HG02938 (cell line): ENCODE measurements around the gene FBL.
A peak's percentile ranks its signal among the peaks of the same experiment; 100 is the strongest.

Experiments
- ATAC-seq: cut with Tn5 transposase; IDR thresholded peaks from one replicate; pipeline ENCODE4 v1.9.1; 2021; ENCODE audit warnings: mild to moderate bottlenecking, moderate library complexity; ENCODE audit not compliant: unreplicated experiment

Gene FBL

GRCh38 chr19:39843919-39844793 is 2.0 kb downstream of the FBL start:
- ATAC-seq, result no peak

GRCh38 chr19:39842693-39843435 is 3.3 kb downstream of the FBL start:
- no peak for ATAC-seq

- ATAC-seq, result no peak
Observed at GRCh38 chr19:39841041-39841440, 5.1 kb downstream of the FBL start.

GRCh38 chr19:39840492-39840891 is 5.7 kb downstream of the FBL start:
- no peak for ATAC-seq

- ATAC-seq, result no peak
Observed at GRCh38 chr19:39839678-39840327, 6.4 kb downstream of the FBL start.

- ATAC-seq, result no peak
Observed at GRCh38 chr19:39838569-39838968, 7.6 kb downstream of the FBL start.

- no peak for ATAC-seq
Observed at GRCh38 chr19:39837978-39838377, 8.2 kb downstream of the FBL start.

- ATAC-seq, result no peak
Observed at GRCh38 chr19:39834287-39834841, 11.8 kb downstream of the FBL start.

- peak; percentile 82 for ATAC-seq
Observed at GRCh38 chr19:39833464-39834286, 12.5 kb downstream of the FBL start, which contains the start of gene DYRK1B. Gene DYRK1B, minus strand, starts transcription at chr19:39834162. Its CDS starts 2,295 bp downstream, at chr19:39831867.

GRCh38 chr19:39833160-39833463 is 13.1 kb downstream of the FBL start:
- no peak for ATAC-seq

- no peak for ATAC-seq
Observed at GRCh38 chr19:39832341-39833083, 13.7 kb downstream of the FBL start.

- ATAC-seq, result no peak
Observed at GRCh38 chr19:39831679-39832078, 14.5 kb downstream of the FBL start.

GRCh38 chr19:39830847-39831246 is 15.3 kb downstream of the FBL start:
- ATAC-seq, result no peak

GRCh38 chr19:39830406-39830805 is 15.8 kb downstream of the FBL start:
- no peak for ATAC-seq

GRCh38 chr19:39829702-39830275 is 16.4 kb downstream of the FBL start:
- ATAC-seq, result no peak

GRCh38 chr19:39828654-39829032 is 17.5 kb downstream of the FBL start:
- ATAC-seq, result no peak

- ATAC-seq, result no peak
Observed at GRCh38 chr19:39828015-39828653, 18.0 kb downstream of the FBL start.

- ATAC-seq, result no peak
Observed at GRCh38 chr19:39827216-39827615, 19.0 kb downstream of the FBL start.

- no peak for ATAC-seq
Observed at GRCh38 chr19:39826311-39826945, 19.8 kb downstream of the FBL start.
